ENCODE data around the gene NTRK3.

DNA sequence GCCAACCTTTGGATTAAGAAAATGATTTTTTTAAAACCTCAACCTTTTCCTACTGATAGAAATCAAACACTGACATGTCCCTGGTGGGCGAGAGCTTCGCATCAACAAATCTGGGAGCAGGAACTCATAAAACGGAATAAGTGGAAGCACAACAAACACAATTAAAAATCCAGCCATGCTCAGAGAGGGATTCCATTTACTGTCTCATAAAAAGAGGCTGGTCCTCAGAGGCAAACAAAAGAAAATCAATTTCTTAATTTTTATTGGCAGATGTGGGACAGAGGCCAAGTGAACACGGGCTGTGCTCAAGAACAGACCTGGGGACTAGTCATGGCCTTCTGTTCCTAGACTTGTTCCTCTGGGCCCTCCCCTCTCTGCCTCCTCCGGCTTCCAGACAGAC lies 214.5 kb downstream of the NTRK3 start:
- TF ChIP-seq, protein P1, sequence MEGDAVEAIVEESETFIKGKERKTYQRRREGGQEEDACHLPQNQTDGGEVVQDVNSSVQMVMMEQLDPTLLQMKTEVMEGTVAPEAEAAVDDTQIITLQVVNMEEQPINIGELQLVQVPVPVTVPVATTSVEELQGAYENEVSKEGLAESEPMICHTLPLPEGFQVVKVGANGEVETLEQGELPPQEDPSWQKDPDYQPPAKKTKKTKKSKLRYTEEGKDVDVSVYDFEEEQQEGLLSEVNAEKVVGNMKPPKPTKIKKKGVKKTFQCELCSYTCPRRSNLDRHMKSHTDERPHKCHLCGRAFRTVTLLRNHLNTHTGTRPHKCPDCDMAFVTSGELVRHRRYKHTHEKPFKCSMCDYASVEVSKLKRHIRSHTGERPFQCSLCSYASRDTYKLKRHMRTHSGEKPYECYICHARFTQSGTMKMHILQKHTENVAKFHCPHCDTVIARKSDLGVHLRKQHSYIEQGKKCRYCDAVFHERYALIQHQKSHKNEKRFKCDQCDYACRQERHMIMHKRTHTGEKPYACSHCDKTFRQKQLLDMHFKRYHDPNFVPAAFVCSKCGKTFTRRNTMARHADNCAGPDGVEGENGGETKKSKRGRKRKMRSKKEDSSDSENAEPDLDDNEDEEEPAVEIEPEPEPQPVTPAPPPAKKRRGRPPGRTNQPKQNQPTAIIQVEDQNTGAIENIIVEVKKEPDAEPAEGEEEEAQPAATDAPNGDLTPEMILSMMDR (IDR thresholded peaks at IDR 0.05; ENCODE audit: low read depth, low read length), result no peak
- no peak for TF ChIP-seq EZH2phosphoT487 (IDR thresholded peaks at IDR 0.05; ENCODE audit: low read depth)
